ENCODE results near the gene FUZ. TPM values are rescaled to one million over a fixed set of nuclear protein-coding genes. Genes with fewer than 3 reads are reported as not detected.

FUZ gene
- total and polyA plus RNA-seq, 12 donors = 7.6 to 72.5 (median 45.7) TPM

DNA sequence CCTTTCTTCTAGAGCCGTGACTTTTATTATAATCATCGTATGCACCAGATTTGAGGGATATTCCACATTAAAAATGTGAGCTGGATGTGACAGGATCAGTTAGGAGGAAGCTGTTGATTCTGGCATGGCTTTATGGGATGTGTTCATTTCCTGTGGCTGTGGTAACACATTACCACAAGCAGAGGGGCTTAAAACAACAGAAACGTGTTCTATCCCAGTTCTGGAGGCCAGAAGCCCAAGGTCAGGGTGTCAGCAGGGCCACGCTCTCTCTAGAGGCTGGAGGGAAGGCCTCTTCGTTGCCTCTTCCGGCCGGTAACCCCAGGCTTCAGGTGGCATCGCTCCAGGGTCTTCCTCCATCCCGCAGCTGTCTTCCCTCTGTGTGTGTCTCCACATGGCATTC lies 19.5 kb upstream of the FUZ start:
- H3K36me3 ChIP-seq (replicated peaks in 1 of 2) = peaks cover 0 to 95% of the 10 kb centered on the region in 2 donors
- H3K9me3 ChIP-seq (replicated peaks in 1 of 3) = no peaks in the 10 kb centered on the region
- H3K4me3 ChIP-seq = no peak overlapping the region
- TF ChIP-seq POLR2A (IDR thresholded peaks at IDR 0.05) = no peak
- TF ChIP-seq, protein P1, sequence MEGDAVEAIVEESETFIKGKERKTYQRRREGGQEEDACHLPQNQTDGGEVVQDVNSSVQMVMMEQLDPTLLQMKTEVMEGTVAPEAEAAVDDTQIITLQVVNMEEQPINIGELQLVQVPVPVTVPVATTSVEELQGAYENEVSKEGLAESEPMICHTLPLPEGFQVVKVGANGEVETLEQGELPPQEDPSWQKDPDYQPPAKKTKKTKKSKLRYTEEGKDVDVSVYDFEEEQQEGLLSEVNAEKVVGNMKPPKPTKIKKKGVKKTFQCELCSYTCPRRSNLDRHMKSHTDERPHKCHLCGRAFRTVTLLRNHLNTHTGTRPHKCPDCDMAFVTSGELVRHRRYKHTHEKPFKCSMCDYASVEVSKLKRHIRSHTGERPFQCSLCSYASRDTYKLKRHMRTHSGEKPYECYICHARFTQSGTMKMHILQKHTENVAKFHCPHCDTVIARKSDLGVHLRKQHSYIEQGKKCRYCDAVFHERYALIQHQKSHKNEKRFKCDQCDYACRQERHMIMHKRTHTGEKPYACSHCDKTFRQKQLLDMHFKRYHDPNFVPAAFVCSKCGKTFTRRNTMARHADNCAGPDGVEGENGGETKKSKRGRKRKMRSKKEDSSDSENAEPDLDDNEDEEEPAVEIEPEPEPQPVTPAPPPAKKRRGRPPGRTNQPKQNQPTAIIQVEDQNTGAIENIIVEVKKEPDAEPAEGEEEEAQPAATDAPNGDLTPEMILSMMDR (IDR thresholded peaks at IDR 0.05) = no peak
- H3K4me1 ChIP-seq (replicated peaks in 1 of 2) = no peaks in the 10 kb centered on the region
- intact Hi-C loops (cut with DNase I) = no loop called here
- H3K27me3 ChIP-seq = no peaks in the 10 kb centered on the region
- WGBS, 4 donors = 38 to 51% (median 40%) methylated on average over 9 of the region's 9 CpGs
- DNase-seq = no peak
- H3K27ac ChIP-seq = peak overlapping the region in 2 of 5 donors; percentile 41 to 55

DNA sequence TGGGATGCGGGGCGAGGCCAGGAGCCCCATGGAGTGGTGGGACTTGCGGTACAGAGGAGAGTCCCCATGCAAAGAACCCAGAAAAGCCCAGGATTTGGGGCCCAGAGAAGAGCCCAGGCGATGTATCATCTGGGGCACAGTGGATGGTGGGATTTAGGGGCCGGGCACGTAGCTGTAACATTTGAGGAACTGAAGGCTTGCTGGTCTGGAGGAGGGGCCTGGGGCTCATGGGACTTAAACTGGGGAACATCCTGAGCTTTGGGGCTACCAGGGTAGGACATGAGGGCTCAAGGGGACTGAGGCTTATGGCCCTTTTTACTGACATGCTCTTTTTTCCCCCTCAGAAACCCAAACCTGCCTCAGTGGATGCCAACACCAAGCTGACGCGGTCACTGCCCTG lies 18.5 kb upstream of the FUZ start:
- no peaks in the 10 kb centered on the region for H3K9me3 ChIP-seq (replicated peaks in 1 of 3)
- DNase-seq = no peak
- H3K27me3 ChIP-seq = no peaks in the 10 kb centered on the region
- WGBS, 4 donors = 90 to 98% (median 90%) methylated on average over 8 of the region's 8 CpGs
- peaks cover 0 to 4% of the 10 kb centered on the region in 2 donors for H3K4me1 ChIP-seq (replicated peaks in 1 of 2)
- no peak for TF ChIP-seq POLR2A (IDR thresholded peaks at IDR 0.05)
- TF ChIP-seq, protein P1 (IDR thresholded peaks at IDR 0.05) = no peak
- peak overlapping the region in 1 of 5 donors; percentile 55 for H3K27ac ChIP-seq
- H3K4me3 ChIP-seq = no peak overlapping the region
- peaks cover 0 to 85% of the 10 kb centered on the region in 2 donors for H3K36me3 ChIP-seq (replicated peaks in 1 of 2)
- intact Hi-C loops (cut with DNase I) = no loop called here

DNA sequence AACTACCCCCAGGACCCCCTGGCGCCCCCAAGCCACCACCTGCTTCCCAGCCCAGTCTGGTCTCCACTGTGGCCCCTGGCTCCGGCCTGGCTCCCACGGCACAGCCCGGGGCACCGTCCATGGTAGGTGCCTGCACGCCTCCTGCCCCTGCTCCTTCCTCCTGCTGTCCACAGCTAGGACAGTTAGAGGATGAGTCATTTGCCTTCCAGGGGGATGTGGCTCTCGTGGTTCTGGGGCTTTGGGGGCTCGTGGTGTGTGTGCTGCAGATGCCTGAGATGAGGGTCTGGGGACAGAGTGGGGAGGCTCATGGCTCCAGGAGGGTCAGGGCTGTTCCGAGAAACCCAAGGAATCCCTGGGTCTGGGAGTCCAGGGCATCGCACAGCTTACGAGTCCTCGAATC lies 17.7 kb upstream of the FUZ start:
- peaks cover 3 to 9% of the 10 kb centered on the region in 2 donors for H3K4me1 ChIP-seq (replicated peaks in 1 of 2)
- intact Hi-C loops (cut with DNase I) = no loop called here
- no peaks in the 10 kb centered on the region for H3K27me3 ChIP-seq
- 80 to 88% (median 88%) methylated on average over 1 to 12 of the region's 12 CpGs for WGBS, 4 donors
- no peaks in the 10 kb centered on the region for H3K9me3 ChIP-seq (replicated peaks in 1 of 3)
- peak overlapping the region in 1 of 5 donors; percentile 10 for H3K27ac ChIP-seq
- no peak overlapping the region for H3K4me3 ChIP-seq
- no peak for TF ChIP-seq POLR2A (IDR thresholded peaks at IDR 0.05)
- TF ChIP-seq, protein P1 (IDR thresholded peaks at IDR 0.05) = no peak
- peaks cover 0 to 77% of the 10 kb centered on the region in 2 donors for H3K36me3 ChIP-seq (replicated peaks in 1 of 2)
- DNase-seq = no peak

DNA sequence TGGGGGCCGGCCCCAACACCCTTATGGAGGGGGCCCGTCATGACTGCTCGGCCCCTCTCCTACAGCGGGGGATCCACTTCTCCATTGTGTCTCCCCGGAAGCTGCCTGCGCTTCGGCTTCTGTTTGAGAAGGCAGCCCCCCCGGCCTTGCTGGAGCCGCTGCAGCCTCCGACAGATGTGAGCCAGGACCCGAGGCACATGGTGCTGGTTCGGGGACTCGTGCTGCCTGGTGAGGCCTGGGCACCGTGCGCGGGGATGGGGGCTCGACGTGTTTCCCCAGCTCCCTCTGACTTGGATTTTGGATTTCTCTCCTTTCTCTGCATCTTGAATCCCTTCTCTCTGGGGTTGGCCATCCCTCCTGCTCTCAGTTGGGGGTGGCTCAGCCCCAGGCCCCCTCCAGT lies 16.6 kb upstream of the FUZ start:
- peak overlapping the region in 1 of 5 donors; percentile 10 for H3K27ac ChIP-seq
- H3K4me1 ChIP-seq (replicated peaks in 1 of 2) = peaks cover 4 to 9% of the 10 kb centered on the region in 2 donors
- no peaks in the 10 kb centered on the region for H3K27me3 ChIP-seq
- H3K9me3 ChIP-seq (replicated peaks in 1 of 3) = no peaks in the 10 kb centered on the region
- 90 to 94% (median 92%) methylated on average over 14 to 18 of the region's 18 CpGs for WGBS, 4 donors
- DNase-seq = no peak
- H3K36me3 ChIP-seq (replicated peaks in 1 of 2) = peaks cover 0 to 66% of the 10 kb centered on the region in 2 donors
- intact Hi-C loops (cut with DNase I) = no loop called here
- no peak overlapping the region for H3K4me3 ChIP-seq
- TF ChIP-seq POLR2A (IDR thresholded peaks at IDR 0.05) = no peak
- TF ChIP-seq, protein P1 (IDR thresholded peaks at IDR 0.05) = no peak
